Panc1 (cell line): ENCODE results near the gene ZNF785. TPM values are rescaled to one million over a fixed set of nuclear protein-coding genes. Genes with fewer than 3 reads are reported as not detected.

Source experiments
- ATAC-seq: fragments of 200-7000 bp; cut with Tn5 transposase; 2 replicates; pipeline ENCODE4 v1.9.1; 2020; ENCODE audit warnings: mild to moderate bottlenecking, moderate library complexity
- BruUV-seq: library from RNA; stranded (reverse); fragments of 400-500 nt; replicated peaks from 2 replicates; lab custom pipeline; 2021; lab: Mats Ljungman, UMichigan
- CTCF ChIA-PET: fragments of 300-600 bp; sonication (Branson Sonifier 250); formaldehyde crosslinking; loops from one replicate; lab custom pipeline; 2022; ENCODE audit warnings: antibody characterized with exemption; lab: Charles Lee
- POLR2A ChIA-PET: fragments of 300-600 bp; sonication (Branson Sonifier 250); formaldehyde crosslinking; loops from one replicate; lab custom pipeline; 2022; ENCODE audit warnings: antibody characterized with exemption; lab: Charles Lee
- DNase-seq: peaks from one replicate; pipeline ENCODE4 v3.0.0-alpha.2; 2010; ENCODE audit warnings: low read depth, low spot score
- H3K27ac ChIP-seq: 2 replicates; pipeline ENCODE4 v1.5.1; 2011; ENCODE audit warnings: mild to moderate bottlenecking, low read length, inconsistent platforms
- H3K27me3 ChIP-seq: fragments of 200-500 bp; sonication (Bioruptor generic); 2 replicates; pipeline ENCODE4 v1.6.0; 2014; ENCODE audit warnings: low read length, inconsistent platforms; ENCODE audit not compliant: control insufficient read depth, insufficient read depth
- H3K36me3 ChIP-seq: fragments of 200-500 bp; sonication (Bioruptor generic); 2 replicates; pipeline ENCODE4 v1.5.1; 2014; ENCODE audit warnings: inconsistent platforms, mild to moderate bottlenecking, low read length, moderate library complexity; ENCODE audit not compliant: control insufficient read depth, insufficient read depth
- H3K4me1 ChIP-seq: 2 replicates; pipeline ENCODE4 v1.5.1; 2011; ENCODE audit warnings: inconsistent platforms, mild to moderate bottlenecking, low read length, moderate library complexity; ENCODE audit not compliant: control insufficient read depth, insufficient read depth
- H3K4me3 ChIP-seq, 2 experiments: 2 replicates each; pipeline ENCODE4 v1.5.1; 2011 to 2012; ENCODE audit warnings: low read depth in 2 of 2, low read length in 2 of 2, mild to moderate bottlenecking in 2 of 2, inconsistent platforms in 1 of 2, moderate library complexity in 1 of 2
- H3K9me3 ChIP-seq: fragments of 200-500 bp; sonication (Bioruptor generic); 2 replicates; pipeline ENCODE4 v1.5.1; 2014; ENCODE audit warnings: low read depth, mild to moderate bottlenecking, inconsistent platforms, low read length, moderate library complexity; ENCODE audit not compliant: control insufficient read depth, insufficient read depth
- POLR2AphosphoS5 ChIP-seq: IDR thresholded peaks from 2 replicates; pipeline ENCODE4 v1.6.1; 2012; ENCODE audit warnings: mild to moderate bottlenecking, low read depth, low read length, moderate library complexity
- SIN3A ChIP-seq: IDR thresholded peaks from 2 replicates; pipeline ENCODE4 v1.6.1; 2012; ENCODE audit warnings: low read depth, mild to moderate bottlenecking, low read length, moderate library complexity, borderline replicate concordance; ENCODE audit not compliant: insufficient read depth
- TCF7L2 ChIP-seq: IDR thresholded peaks from 2 replicates; pipeline ENCODE4 v1.6.1; 2011; ENCODE audit warnings: mild to moderate bottlenecking, low read depth, low read length, inconsistent platforms
- in situ Hi-C: cut with HindIII; loops from 2 replicates; pipeline ENCODE4 v1.10.0; 2016; ENCODE audit warnings: low sequenced_read_pairs, low pct_unique_long_range_greater_than_20kb
- intact Hi-C: fragments of 100-400 bp; cut with micrococcal nuclease; formaldehyde crosslinking; loops from one replicate; pipeline ENCODE4 v1.10.0; 2022; ENCODE audit not compliant: unreplicated experiment
- total RNA-seq: library from RNA; stranded (reverse); gene quantifications from one replicate; pipeline ENCODE4 v1.2.1, GENCODE V29; 2021; ENCODE audit not compliant: unreplicated experiment
- TF ChIP-seq, protein P1 (sequence below), 2 experiments: IDR thresholded peaks; 2 replicates each; pipeline ENCODE4 v1.6.1; 2011 to 2012; ENCODE audit warnings: low read depth in 2 of 2, control low read depth in 1 of 2, low read length in 1 of 2, mild to moderate bottlenecking in 1 of 2, moderate library complexity in 1 of 2; ENCODE audit not compliant: insufficient read depth in 1 of 2
- TF ChIP-seq, protein P2 (sequence below): fragments of 450-650 bp; IDR thresholded peaks from 2 replicates; pipeline ENCODE4 v1.5.1; 2017; ENCODE audit warnings: mild to moderate bottlenecking

The ZNF785 gene
- total RNA-seq, 1 experiment from 2014 or later = 6.2 TPM

DNA sequence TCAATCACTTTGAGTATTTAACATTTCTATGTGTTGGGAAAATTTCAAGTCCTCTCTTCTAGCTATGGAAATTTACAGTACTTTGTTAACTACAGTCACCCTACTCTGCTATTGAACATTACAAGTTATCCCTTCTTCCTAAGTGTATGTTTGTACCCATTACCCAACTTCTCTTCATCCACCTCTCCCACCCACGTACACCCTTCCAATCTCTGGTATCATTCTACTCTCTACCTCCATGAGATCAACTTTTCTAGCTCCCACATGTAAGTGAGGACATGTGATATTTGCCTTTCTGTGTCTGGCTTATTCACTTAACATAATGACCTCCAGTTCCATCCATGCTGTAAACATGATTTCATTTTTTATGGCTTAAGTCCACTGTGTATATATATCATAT is 10.8 kb downstream of the ZNF785 start:
- Histone ChIP-seq H3K4me1 (peaks cover 6% of the 10 kb centered on the region), H3K9me3 (no peaks in the 10 kb centered on the region), H3K27ac (no peak overlapping the region), H3K36me3 (no peaks in the 10 kb centered on the region), H3K4me3 (no peak overlapping the region), H3K27me3 (no peaks in the 10 kb centered on the region)
- POLR2A ChIA-PET = interaction anchor here (0.7 kb wide), 1 partner anchor 59 kb away, joined by 3 read pairs; no protein-coding TSS in a partner anchor
- ATAC-seq = no peak
- no TSS peak for BruUV-seq
- intact Hi-C loops (no loop called here), in situ Hi-C loops (no loop called here)
- CTCF ChIA-PET = interaction anchor here (0.6 kb wide), 1 partner anchor 26 kb away, joined by 3 read pairs; no protein-coding TSS in a partner anchor
- DNase-seq = no peak
- TF ChIP-seq POLR2AphosphoS5 = no peak
- TF ChIP-seq, protein P1, sequence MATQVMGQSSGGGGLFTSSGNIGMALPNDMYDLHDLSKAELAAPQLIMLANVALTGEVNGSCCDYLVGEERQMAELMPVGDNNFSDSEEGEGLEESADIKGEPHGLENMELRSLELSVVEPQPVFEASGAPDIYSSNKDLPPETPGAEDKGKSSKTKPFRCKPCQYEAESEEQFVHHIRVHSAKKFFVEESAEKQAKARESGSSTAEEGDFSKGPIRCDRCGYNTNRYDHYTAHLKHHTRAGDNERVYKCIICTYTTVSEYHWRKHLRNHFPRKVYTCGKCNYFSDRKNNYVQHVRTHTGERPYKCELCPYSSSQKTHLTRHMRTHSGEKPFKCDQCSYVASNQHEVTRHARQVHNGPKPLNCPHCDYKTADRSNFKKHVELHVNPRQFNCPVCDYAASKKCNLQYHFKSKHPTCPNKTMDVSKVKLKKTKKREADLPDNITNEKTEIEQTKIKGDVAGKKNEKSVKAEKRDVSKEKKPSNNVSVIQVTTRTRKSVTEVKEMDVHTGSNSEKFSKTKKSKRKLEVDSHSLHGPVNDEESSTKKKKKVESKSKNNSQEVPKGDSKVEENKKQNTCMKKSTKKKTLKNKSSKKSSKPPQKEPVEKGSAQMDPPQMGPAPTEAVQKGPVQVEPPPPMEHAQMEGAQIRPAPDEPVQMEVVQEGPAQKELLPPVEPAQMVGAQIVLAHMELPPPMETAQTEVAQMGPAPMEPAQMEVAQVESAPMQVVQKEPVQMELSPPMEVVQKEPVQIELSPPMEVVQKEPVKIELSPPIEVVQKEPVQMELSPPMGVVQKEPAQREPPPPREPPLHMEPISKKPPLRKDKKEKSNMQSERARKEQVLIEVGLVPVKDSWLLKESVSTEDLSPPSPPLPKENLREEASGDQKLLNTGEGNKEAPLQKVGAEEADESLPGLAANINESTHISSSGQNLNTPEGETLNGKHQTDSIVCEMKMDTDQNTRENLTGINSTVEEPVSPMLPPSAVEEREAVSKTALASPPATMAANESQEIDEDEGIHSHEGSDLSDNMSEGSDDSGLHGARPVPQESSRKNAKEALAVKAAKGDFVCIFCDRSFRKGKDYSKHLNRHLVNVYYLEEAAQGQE (IDR thresholded peaks at IDR 0.05; ENCODE audit: insufficient read depth in 1 of 2, low read depth in 2 of 2, low read length in 1 of 2) = no peak
- no peak for TF ChIP-seq TCF7L2
- no peak for TF ChIP-seq SIN3A
- TF ChIP-seq, protein P2, sequence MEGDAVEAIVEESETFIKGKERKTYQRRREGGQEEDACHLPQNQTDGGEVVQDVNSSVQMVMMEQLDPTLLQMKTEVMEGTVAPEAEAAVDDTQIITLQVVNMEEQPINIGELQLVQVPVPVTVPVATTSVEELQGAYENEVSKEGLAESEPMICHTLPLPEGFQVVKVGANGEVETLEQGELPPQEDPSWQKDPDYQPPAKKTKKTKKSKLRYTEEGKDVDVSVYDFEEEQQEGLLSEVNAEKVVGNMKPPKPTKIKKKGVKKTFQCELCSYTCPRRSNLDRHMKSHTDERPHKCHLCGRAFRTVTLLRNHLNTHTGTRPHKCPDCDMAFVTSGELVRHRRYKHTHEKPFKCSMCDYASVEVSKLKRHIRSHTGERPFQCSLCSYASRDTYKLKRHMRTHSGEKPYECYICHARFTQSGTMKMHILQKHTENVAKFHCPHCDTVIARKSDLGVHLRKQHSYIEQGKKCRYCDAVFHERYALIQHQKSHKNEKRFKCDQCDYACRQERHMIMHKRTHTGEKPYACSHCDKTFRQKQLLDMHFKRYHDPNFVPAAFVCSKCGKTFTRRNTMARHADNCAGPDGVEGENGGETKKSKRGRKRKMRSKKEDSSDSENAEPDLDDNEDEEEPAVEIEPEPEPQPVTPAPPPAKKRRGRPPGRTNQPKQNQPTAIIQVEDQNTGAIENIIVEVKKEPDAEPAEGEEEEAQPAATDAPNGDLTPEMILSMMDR = no peak

DNA sequence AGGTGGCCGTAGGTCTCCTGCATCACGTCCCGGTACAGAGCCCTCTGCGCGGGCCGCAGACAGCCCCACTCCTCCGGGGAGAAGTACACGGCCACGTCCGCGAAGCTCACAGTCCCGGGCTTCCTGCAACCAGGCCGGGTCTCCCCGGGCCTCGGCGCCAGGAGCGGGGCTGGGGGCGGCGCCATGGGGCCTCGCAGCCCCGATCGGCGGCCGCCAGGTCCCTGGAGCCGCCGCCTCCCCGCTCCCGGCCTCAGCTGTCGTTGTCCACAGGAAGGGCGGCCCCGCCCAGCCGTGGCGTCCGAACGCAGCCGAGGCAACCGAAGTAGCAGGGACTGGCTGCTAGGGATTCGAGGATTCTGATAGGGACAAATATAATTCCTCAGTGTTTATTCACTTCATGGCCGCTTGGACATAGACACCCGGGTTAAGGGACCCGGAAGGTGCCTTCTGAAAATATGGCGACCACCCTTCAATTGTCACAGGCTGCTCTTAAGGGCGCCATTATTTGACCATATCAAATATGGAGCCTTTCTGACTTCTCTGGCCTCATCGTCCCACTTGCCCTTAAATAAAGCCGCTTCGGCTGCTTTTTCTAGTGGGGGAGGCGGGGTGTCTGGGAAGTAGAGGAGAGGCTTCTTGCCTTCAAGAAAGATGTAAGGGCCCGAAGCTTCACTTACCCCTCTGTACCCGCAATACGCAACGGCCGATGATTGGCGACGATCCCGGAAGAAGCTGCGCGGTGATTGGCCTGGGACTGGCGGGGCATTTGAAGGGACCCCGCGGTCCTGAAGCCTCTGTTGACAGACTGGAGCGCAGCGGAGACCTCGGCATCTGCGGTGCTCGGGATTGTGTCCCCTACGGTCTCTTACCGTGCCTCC is 13.8 kb downstream of the ZNF785 start, which contains the start of gene ZNF688:
Gene ZNF688, minus strand, starts transcription at position 270 of the 878 bp plus-strand sequence. Its CDS starts 85 bp downstream, at position 185.
- H3K27me3 ChIP-seq = no peaks in the 10 kb centered on the region
- intact Hi-C loops = no loop called here
- in situ Hi-C loops = no loop called here

More for the DNA sequence above, 13.8 kb downstream of the ZNF785 start, which contains the start of gene ZNF688:
- Histone ChIP-seq H3K9me3 (no peaks in the 10 kb centered on the region), H3K36me3 (no peaks in the 10 kb centered on the region), H3K27ac (peak within 1 kb of the TSS; percentile 94), H3K4me1 (peaks cover 9% of the 10 kb centered on the region), H3K4me3 (peak within 1 kb of the TSS; percentile 66 to 89)
- ChIA-PET CTCF (interaction anchor here (1.2 kb wide), 1 partner anchor 66 kb away, joined by 4 read pairs; no protein-coding TSS in a partner anchor), POLR2A (interaction anchor here (0.5 to 1.4 kb wide), 2 partner anchors 13 to 21 kb away, joined by 4 to 13 read pairs; partner anchors contain the start of gene ZNF764)
- peak; percentile 93 for ATAC-seq
- DNase-seq = peak; percentile 81
- no TSS peak for BruUV-seq
- TF ChIP-seq TCF7L2 = peak; percentile 96
- TF ChIP-seq, protein P2 = no peak
- TF ChIP-seq SIN3A = peak; percentile 100
